Mucosa of rectum (tissue), 2 donors: ENCODE measurements around the gene BACH2.

ENCODE experiments used
- H3K27ac ChIP-seq, 2 donors: one replicate each; pipeline ENCODE4 v1.7.0; 2013; ENCODE audit warnings: inconsistent platforms in 2 of 2, low read depth in 2 of 2, low read length in 2 of 2
- H3K27me3 ChIP-seq, 2 donors: one replicate each; pipeline ENCODE4 v1.7.0; 2013; ENCODE audit warnings: low read length in 2 of 2; ENCODE audit not compliant: control insufficient read depth in 2 of 2, insufficient read depth in 2 of 2
- H3K36me3 ChIP-seq, 2 donors: one replicate each; pipeline ENCODE4 v1.7.0; 2013; ENCODE audit warnings: low read length in 2 of 2; ENCODE audit not compliant: control insufficient read depth in 2 of 2, insufficient read depth in 2 of 2
- H3K4me1 ChIP-seq, 2 donors: one replicate each; pipeline ENCODE4 v1.7.0; 2013; ENCODE audit warnings: low read length in 2 of 2, mild to moderate bottlenecking in 1 of 2; ENCODE audit not compliant: control insufficient read depth in 2 of 2, insufficient read depth in 2 of 2
- H3K4me3 ChIP-seq, 2 donors: one replicate each; pipeline ENCODE4 v1.7.0; 2013; ENCODE audit warnings: low read length in 2 of 2
- H3K9ac ChIP-seq, 2 donors: one replicate each; pipeline ENCODE4 v1.7.0; 2013; ENCODE audit warnings: low read length in 2 of 2, low read depth in 1 of 2, mild to moderate bottlenecking in 1 of 2
- H3K9me3 ChIP-seq, 2 donors: one replicate each; pipeline ENCODE4 v1.7.0; 2013; ENCODE audit warnings: low read length in 2 of 2; ENCODE audit not compliant: control insufficient read depth in 2 of 2
- donor health status: healthy.
- donor health status: Normal muscosa, but diverticular disease.

The BACH2 gene

DNA sequence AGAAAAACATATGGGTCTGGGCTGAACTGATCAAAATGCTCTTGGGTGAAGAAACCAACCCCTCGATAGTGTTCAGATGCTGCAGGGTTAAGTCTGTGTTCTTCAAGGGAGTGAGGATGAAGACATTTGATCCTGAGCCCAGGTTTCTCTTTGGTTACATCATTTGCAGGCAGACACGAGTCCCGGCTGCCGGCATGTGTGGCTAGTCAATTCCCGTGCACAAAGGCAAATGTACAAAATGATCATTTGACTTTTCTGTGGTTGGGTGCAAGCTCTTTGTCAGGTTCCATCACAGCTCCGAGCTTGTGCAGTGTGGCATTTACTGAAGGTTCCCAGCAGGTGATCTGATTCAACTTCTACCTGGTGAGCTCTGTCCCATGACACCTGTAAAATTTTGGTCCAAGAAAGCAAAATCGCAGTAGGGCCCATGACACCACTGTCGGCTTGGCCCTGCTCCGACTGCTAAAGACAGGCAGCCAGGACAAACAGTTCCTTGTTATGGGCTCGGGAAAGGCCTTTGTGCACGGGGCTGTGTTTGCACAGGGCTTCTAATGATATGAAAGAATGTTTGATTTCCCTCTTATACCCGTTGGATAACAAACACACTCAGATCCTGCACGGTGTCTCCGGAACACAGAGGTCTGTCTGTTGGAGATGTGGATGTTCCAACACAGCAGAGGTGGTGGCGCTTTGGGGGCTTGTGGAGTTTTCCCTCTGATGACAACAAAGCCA lies 355.4 kb downstream of the BACH2 start:
- no peaks in the 10 kb centered on the region for H3K36me3 ChIP-seq
- no peaks in the 10 kb centered on the region for H3K27me3 ChIP-seq
- no peak overlapping the region for H3K27ac ChIP-seq
- no peaks in the 10 kb centered on the region for H3K9me3 ChIP-seq
- H3K4me3 ChIP-seq: no peak overlapping the region
- H3K9ac ChIP-seq: no peak overlapping the region
- peaks cover 6 to 7% of the 10 kb centered on the region in 2 donors for H3K4me1 ChIP-seq

DNA sequence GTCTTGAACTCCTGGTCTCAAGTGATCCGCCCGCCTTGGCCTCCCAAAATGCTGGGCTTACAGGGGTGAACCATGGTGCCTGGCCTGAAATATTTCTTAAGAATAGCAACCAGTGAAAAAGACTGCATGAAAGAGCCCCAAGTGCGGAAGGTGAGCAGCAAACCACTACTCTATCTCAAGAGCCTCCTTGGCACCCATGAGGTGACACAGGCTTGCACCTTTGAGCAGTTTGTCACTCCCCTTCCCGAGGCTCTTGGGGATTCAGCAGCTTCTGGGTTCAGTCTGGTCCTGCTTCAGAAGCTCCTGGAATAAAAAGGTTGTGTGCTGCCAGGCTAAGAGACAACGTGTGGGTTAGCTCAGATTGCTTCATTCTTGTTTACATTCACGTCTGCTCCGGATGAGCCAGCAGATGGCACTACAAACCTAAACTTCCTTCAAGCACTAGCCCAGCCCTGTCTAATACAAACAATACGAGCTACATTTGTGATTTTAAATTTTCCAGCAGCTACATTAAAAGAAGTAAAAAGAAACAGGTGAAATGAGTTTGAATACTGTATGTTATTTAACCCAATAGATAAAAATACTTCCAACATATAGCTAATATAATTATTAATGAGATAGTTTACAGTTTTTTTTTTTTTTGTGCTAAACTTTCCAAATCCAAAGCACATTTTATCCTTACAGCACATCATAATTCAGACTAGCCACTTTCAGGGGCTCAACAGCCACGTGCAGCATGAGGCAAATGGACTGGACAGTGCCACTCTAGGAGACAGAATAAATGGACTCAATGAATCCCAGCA lies 356.2 kb downstream of the BACH2 start:
- no peaks in the 10 kb centered on the region for H3K36me3 ChIP-seq
- H3K9me3 ChIP-seq: no peaks in the 10 kb centered on the region
- H3K4me3 ChIP-seq: no peak overlapping the region
- H3K9ac ChIP-seq: no peak overlapping the region
- H3K27ac ChIP-seq: no peak overlapping the region
- H3K27me3 ChIP-seq: no peaks in the 10 kb centered on the region
- peaks cover 6 to 7% of the 10 kb centered on the region in 2 donors for H3K4me1 ChIP-seq

DNA sequence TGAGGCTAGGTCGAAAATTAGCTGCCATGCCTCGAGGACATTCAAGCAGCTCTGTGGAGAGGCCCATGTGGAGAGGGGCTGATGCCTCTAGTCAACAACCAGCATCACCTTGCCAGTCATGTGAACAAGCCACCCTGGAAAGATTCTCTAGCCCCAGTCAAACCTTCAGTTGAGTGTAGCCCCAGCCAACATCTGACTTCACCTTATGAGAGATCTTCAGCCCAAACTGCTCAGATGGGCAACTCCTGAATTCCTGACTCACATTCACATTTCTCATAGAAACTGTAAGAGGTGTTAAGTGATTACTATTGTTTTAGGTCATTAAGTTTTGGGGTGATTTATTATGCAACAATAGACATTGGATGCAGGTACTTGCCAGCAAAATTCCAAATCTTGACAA lies 357.5 kb downstream of the BACH2 start:
- no peak overlapping the region for H3K4me3 ChIP-seq
- H3K27me3 ChIP-seq: no peaks in the 10 kb centered on the region
- H3K9ac ChIP-seq: no peak overlapping the region
- H3K27ac ChIP-seq: no peak overlapping the region
- peaks cover 6 to 7% of the 10 kb centered on the region in 2 donors for H3K4me1 ChIP-seq
- no peaks in the 10 kb centered on the region for H3K36me3 ChIP-seq
- H3K9me3 ChIP-seq: no peaks in the 10 kb centered on the region

DNA sequence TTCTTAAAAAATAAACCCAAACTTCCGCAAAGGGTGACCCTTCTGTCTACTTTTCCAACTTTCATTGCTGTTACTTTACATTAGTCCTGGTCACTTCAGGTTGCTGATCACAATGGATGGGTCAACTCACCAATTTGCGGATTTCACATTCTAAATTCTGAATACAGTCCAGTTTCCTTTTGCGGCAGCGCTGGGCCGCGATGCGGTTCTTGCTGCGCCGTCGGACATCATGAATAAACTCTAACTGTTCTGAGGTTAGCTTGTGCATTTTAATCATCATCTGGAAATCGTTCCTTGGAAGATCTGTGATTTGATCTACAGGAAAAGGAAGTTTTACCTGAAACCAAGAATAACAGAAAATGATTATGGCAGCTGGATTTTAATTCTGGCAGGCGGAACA lies 358.6 kb downstream of the BACH2 start:
- Histone ChIP-seq H3K4me3 (no peak overlapping the region), H3K27ac (no peak overlapping the region), H3K36me3 (no peaks in the 10 kb centered on the region), H3K27me3 (no peaks in the 10 kb centered on the region), H3K4me1 (peaks cover 6 to 7% of the 10 kb centered on the region in 2 donors), H3K9ac (no peak overlapping the region), H3K9me3 (no peaks in the 10 kb centered on the region)

DNA sequence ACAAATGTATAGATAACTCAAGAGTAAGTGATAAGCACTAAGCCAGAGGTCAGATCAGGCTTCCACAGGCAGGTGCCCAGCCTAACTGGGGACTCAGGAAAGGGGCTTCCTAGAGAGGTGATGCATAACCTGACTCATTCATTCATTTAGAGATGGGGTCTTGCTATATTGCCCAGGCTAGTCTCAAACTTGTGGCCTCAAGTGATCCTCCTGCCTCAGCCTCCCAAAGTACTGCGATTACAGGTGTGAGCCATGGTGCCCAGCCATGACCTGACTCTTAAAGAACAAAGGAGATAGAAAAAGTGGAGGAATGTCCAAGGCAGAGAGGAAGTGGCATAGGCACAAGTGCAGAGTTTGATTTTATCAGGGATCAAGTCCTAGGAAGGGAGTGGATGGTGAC lies 360.5 kb downstream of the BACH2 start:
- H3K9me3 ChIP-seq: no peaks in the 10 kb centered on the region
- H3K36me3 ChIP-seq: no peaks in the 10 kb centered on the region
- peaks cover 4 to 5% of the 10 kb centered on the region in 2 donors for H3K4me1 ChIP-seq
- no peaks in the 10 kb centered on the region for H3K27me3 ChIP-seq
- H3K27ac ChIP-seq: no peak overlapping the region
- H3K4me3 ChIP-seq: no peak overlapping the region
- no peak overlapping the region for H3K9ac ChIP-seq

DNA sequence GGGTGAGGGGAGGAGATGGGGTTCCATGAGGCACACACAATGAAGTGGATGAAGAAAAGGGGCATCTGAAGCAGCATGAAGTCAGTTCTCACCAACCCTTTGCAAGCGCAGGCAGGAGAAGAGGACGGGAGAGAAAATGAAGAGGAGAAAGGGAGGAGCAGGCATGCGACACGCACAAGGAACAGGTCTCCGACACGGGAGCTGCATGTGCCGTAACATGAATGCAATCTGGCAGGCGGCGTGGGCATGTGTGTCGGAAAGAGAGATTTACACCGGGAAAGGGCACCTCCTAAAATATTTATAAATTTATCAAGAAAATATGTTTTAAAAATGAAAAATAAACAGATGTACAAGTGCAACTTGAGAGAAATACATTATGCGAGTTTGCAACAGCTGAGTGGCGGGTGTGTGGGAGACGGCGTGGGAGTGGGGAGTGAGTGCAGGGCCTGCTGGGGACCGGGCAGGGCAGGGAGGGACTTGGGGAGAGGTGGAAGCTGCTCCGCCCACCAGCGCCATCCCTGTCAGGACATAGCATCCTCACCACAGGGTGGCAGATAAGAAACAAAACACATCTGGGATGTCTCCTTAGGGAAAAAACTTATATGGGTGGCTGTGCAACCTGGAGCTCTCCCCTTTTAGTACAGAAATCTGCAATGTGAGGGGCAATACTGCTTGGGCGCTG lies 361.8 kb downstream of the BACH2 start:
- Histone ChIP-seq H3K4me1 (no peaks in the 10 kb centered on the region), H3K27me3 (no peaks in the 10 kb centered on the region), H3K9ac (no peak overlapping the region), H3K27ac (no peak overlapping the region), H3K36me3 (no peaks in the 10 kb centered on the region), H3K4me3 (no peak overlapping the region), H3K9me3 (no peaks in the 10 kb centered on the region)

DNA sequence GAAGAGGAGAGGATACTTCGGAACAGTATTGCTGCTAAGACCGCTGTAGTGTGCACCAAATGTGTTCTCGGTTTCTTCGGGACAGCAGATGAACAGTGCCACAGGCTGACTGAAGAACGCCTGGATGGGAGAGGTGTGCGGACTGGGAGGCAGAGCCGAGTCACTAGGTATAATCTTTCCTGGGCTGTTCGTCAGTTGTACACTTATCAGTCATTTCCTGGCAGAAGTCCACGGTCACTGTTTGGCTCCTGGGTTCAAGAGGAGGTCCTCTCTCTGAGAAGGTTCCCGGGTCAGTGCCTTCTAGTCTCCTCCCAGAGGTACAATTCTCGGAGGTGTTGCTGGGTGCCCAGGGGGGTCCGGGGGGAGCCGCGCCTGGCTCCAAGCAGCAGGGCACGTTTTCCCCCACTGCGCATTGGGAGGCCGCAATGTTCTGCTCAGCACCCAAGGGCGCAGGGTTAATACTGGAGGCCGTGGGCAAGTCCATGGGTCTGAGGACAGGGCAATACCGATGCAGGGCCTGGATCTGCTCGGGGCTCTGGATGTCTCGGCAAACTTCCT lies 364.3 kb downstream of the BACH2 start:
- Histone ChIP-seq H3K9ac (no peak overlapping the region), H3K27ac (no peak overlapping the region), H3K9me3 (no peaks in the 10 kb centered on the region), H3K4me3 (no peak overlapping the region), H3K4me1 (no peaks in the 10 kb centered on the region), H3K36me3 (no peaks in the 10 kb centered on the region), H3K27me3 (no peaks in the 10 kb centered on the region)

DNA sequence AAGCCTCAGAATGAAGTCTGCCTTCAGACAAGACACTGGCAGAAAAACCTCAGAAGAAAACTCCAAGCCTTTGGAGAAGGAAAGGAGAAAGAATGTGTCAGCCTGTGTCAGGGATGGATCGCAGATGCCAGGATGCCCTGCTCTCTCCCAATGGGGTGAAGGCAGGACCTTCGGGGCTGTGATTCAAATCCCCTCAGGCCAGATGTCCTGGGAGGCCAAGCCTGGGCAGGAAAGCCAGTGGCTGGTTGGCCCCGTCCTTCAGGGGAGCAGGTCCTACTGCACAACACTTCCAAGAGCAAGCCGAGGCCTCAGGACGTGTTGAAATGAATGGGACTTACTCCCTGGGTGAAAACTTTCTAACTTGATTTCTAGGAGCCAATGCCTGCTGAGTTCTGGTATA lies 365.9 kb downstream of the BACH2 start:
- H3K4me1 ChIP-seq: no peaks in the 10 kb centered on the region
- H3K9ac ChIP-seq: no peak overlapping the region
- H3K36me3 ChIP-seq: no peaks in the 10 kb centered on the region
- H3K4me3 ChIP-seq: no peak overlapping the region
- H3K9me3 ChIP-seq: no peaks in the 10 kb centered on the region
- no peak overlapping the region for H3K27ac ChIP-seq
- no peaks in the 10 kb centered on the region for H3K27me3 ChIP-seq

DNA sequence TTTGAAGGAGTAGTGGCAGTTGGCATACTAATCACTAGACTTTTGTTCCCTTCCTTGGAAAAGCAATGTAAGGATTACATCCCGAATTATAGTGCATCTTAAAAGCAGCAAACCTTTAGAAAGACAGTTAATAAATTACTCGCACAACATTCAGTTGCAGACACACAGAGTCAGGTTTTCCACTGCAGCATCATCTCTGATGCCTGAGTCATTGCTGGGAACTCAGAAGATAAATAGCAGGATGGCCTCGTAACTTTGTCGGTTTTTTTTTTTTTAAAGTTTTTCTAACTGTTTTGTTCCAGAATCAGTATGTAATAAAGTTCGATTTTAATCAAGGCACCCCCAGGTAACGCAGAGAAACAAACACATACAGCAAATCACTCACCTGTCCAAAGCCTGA lies 368.0 kb downstream of the BACH2 start:
- H3K27me3 ChIP-seq: no peaks in the 10 kb centered on the region
- H3K9ac ChIP-seq: no peak overlapping the region
- no peak overlapping the region for H3K4me3 ChIP-seq
- no peaks in the 10 kb centered on the region for H3K9me3 ChIP-seq
- no peaks in the 10 kb centered on the region for H3K4me1 ChIP-seq
- no peak overlapping the region for H3K27ac ChIP-seq
- H3K36me3 ChIP-seq: no peaks in the 10 kb centered on the region
